Endothelial cell of umbilical vein (primary cell): ENCODE results near the gene PDGFRB. TPM values are rescaled to one million over a fixed set of nuclear protein-coding genes. Genes with fewer than 3 reads are reported as not detected.
A peak's percentile ranks its signal among the peaks of the same experiment; 100 is the strongest.

Experiments used
- BruUV-seq: library from RNA; stranded (reverse); fragments of 400-500 nt; replicated peaks from 2 replicates; lab custom pipeline; 2021; lab: Mats Ljungman, UMichigan
- CTCF ChIA-PET: fragments of 300-600, 350-600 bp; sonication (Branson Sonifier 250); formaldehyde crosslinking; loops from one replicate; lab custom pipeline; 2021; ENCODE audit warnings: antibody characterized with exemption, inconsistent platforms; lab: Charles Lee
- POLR2A ChIA-PET: fragments of 300-600, 350-600 bp; sonication (Branson Sonifier 250); formaldehyde crosslinking; loops from one replicate; lab custom pipeline; 2021; ENCODE audit warnings: antibody characterized with exemption, inconsistent platforms; lab: Charles Lee
- DNase-seq: peaks from one replicate; pipeline ENCODE4 v3.0.0-alpha.2; 2011; ENCODE audit warnings: low read depth, low spot score
- FAIRE-seq: peaks from 2 replicates; lab custom pipeline; 2011; peaks lifted over from hg19 to GRCh38; lab: Jason Lieb, UNC
- H2AFZ ChIP-seq: 2 replicates; pipeline ENCODE4 v1.6.0; 2012; ENCODE audit warnings: low read depth, low read length, control low read depth, inconsistent platforms
- H3K27ac ChIP-seq: 2 replicates; pipeline ENCODE4 v1.5.1; 2011; ENCODE audit warnings: low read depth, mild to moderate bottlenecking, control low read depth, low read length, moderate library complexity; ENCODE audit not compliant: insufficient read depth
- H3K27me3 ChIP-seq, 2 experiments: 2 replicates each; pipeline versions ENCODE4 v1.6.0 to v1.6.1; 2011; ENCODE audit warnings: low read length in 2 of 2, mixed read lengths in 1 of 2; ENCODE audit not compliant: control insufficient read depth in 2 of 2, insufficient read depth in 2 of 2
- H3K36me3 ChIP-seq, 2 experiments: 2 replicates in 1 of 2; 3 replicates in 1 of 2; pipeline ENCODE4 v1.5.1; 2011; ENCODE audit warnings: low read length in 2 of 2, mild to moderate bottlenecking in 1 of 2, moderate library complexity in 1 of 2; ENCODE audit not compliant: control insufficient read depth in 2 of 2, insufficient read depth in 2 of 2; ENCODE audit errors: extremely low read depth in 1 of 2
- H3K4me1 ChIP-seq: 3 replicates; pipeline ENCODE4 v1.5.1; 2011; ENCODE audit warnings: mild to moderate bottlenecking, low read length; ENCODE audit not compliant: control insufficient read depth, insufficient read depth; ENCODE audit errors: extremely low read depth
- H3K4me2 ChIP-seq: 2 replicates; pipeline ENCODE4 v1.6.1; 2011; ENCODE audit warnings: low read length, control low read depth, mixed read lengths; ENCODE audit not compliant: insufficient read depth
- H3K4me3 ChIP-seq, 3 experiments: fragments of 200-600 bp in 1 of 3; sonication (generic), shearing (Covaris generic) in 1 of 3; replicated peaks in 1 of 3; 2 replicates each; pipeline ENCODE4 v1.5.1; 2011 to 2016; ENCODE audit warnings: control low read depth in 3 of 3, low read length in 3 of 3, mild to moderate bottlenecking in 2 of 3, inconsistent platforms in 1 of 3, low read depth in 1 of 3, moderate library complexity in 1 of 3; ENCODE audit not compliant: insufficient read depth in 1 of 3
- H3K79me2 ChIP-seq: 2 replicates; pipeline ENCODE4 v1.6.0; 2012; ENCODE audit warnings: low read length, inconsistent platforms; ENCODE audit not compliant: control insufficient read depth, insufficient read depth
- H3K9ac ChIP-seq: replicated peaks from 2 replicates; pipeline ENCODE3; 2011; ENCODE audit warnings: low read length, control low read depth; ENCODE audit not compliant: insufficient read depth; ENCODE audit errors: extremely low read depth
- H3K9me1 ChIP-seq: replicated peaks from 3 replicates; pipeline ENCODE4 v1.6.0; 2011; ENCODE audit warnings: mild to moderate bottlenecking, low read length; ENCODE audit not compliant: control insufficient read depth, insufficient read depth; ENCODE audit errors: extremely low read depth
- H3K9me3 ChIP-seq: replicated peaks from 2 replicates; pipeline ENCODE4 v1.5.1; 2012; ENCODE audit warnings: low read length, inconsistent platforms; ENCODE audit not compliant: control insufficient read depth, insufficient read depth
- H4K20me1 ChIP-seq: replicated peaks from 2 replicates; pipeline ENCODE3; 2011; ENCODE audit warnings: mild to moderate bottlenecking, low read length; ENCODE audit not compliant: control insufficient read depth, insufficient read depth; ENCODE audit errors: extremely low read depth
- EZH2 ChIP-seq: IDR thresholded peaks from 2 replicates; pipeline ENCODE4 v1.6.1; 2012; ENCODE audit warnings: borderline replicate concordance, low read depth, mild to moderate bottlenecking, moderate library complexity, low read length, inconsistent platforms; ENCODE audit not compliant: severe bottlenecking
- GATA2 ChIP-seq: IDR thresholded peaks from 2 replicates; pipeline ENCODE4 v1.7.0; 2011; ENCODE audit warnings: low read depth, mild to moderate bottlenecking, moderate library complexity, mixed read lengths, low read length; ENCODE audit not compliant: insufficient read length, insufficient read depth
- JUN ChIP-seq: IDR thresholded peaks from 2 replicates; pipeline ENCODE4 v1.6.1; 2011; ENCODE audit warnings: borderline replicate concordance, low read depth; ENCODE audit not compliant: insufficient read length, insufficient read depth
- MYC ChIP-seq: IDR thresholded peaks from one replicate; pipeline ENCODE4 v1.6.1; 2011; ENCODE audit warnings: mild to moderate bottlenecking, low read depth, low read length
- POLR2A ChIP-seq: IDR thresholded peaks from 2 replicates; pipeline ENCODE4 v1.6.1; 2012; ENCODE audit warnings: low read depth, mild to moderate bottlenecking, control low read depth, low read length
- dilution Hi-C: fragments of 300-500 bp; cut with MboI; formaldehyde crosslinking; loops from one replicate; pipeline ENCODE4 v1.15.0; 2019; ENCODE audit warnings: low sequenced_read_pairs; ENCODE audit not compliant: extremely low pct_ligation_motif_present
- intact Hi-C: fragments of 100-400 bp; cut with micrococcal nuclease; formaldehyde crosslinking; loops from one replicate; pipeline ENCODE4 v1.10.0; 2022
- polyA plus RNA-seq, 4 experiments: library from polyadenylated mRNA; depleted of rRNA in 3 of 4; stranded (reverse) in 3 of 4; unstranded in 1 of 4; fragments of >200 nt; gene quantifications; 2 replicates each; pipeline versions ENCODE4 v1.2.1 to v1.2.3, GENCODE V29; 2011 to 2012; ENCODE audit warnings: missing spikeins in 1 of 4
- total RNA-seq: library from RNA; stranded (reverse); gene quantifications from 2 replicates; pipeline ENCODE4 v1.2.3, GENCODE V29; 2021
- TF ChIP-seq, protein P1 (sequence below), 2 donors: IDR thresholded peaks; 1 replicate in 1 of 2; 2 replicates in 1 of 2; pipeline ENCODE4 v1.5.1; 2011; ENCODE audit warnings: low read length in 2 of 2, mild to moderate bottlenecking in 2 of 2, moderate library complexity in 2 of 2, control low read depth in 1 of 2, inconsistent platforms in 1 of 2, low read depth in 1 of 2; ENCODE audit not compliant: insufficient read depth in 1 of 2; ENCODE audit errors: extremely low read depth in 1 of 2
- TF ChIP-seq, protein P2 (sequence below): IDR thresholded peaks from 2 replicates; pipeline ENCODE4 v1.6.1; 2011; ENCODE audit not compliant: insufficient read depth, insufficient read length

Gene PDGFRB
- total and polyA plus RNA-seq, 2 donors (not counting 3 experiments of a cell fraction or from before 2014, with no cell fraction given): 1.4 to 1.7 TPM

DNA sequence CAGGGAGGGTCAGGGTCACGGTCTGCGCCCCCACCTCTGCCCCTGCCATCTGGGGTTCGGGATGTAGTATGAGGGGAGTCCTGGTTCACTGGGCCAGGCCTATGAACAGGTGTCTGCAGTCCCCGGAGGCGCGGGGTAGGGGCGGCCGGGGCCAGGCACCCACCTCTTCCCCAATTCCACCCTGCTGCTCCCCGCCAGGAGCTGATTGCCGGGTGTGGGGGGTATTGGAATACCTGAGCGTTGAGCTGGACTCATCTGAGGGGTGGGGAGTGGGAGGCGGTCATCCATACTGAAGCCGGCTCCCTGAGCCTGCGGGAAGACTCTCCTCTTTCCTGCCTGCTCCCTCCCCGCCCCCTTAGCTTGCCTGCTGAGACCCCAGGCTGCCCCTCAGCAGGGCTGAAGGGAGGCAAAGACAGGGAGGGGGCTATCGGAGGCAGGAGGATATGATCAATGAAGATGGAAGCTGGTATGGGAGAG, 34.9 kb upstream of the PDGFRB start:
- DNase-seq: no peak
- no TSS peak for BruUV-seq
- Histone ChIP-seq H3K27me3 (peaks cover 55 to 58% of the 10 kb centered on the region in 2 experiments), H3K9me1 (no peaks in the 10 kb centered on the region), H3K9me3 (no peaks in the 10 kb centered on the region), H3K36me3 (no peaks in the 10 kb centered on the region), H3K4me2 (no peak overlapping the region), H3K9ac (no peak overlapping the region), H3K4me1 (no peaks in the 10 kb centered on the region), H4K20me1 (no peaks in the 10 kb centered on the region), H3K27ac (no peak overlapping the region), H3K4me3 (no peak overlapping the region), H2AFZ (no peak overlapping the region), H3K79me2 (no peaks in the 10 kb centered on the region)
- dilution Hi-C loops (no loop called here), intact Hi-C loops (no loop called here)
- POLR2A ChIA-PET: no interaction called here
- no peak for FAIRE-seq
- TF ChIP-seq POLR2A: no peak
- TF ChIP-seq EZH2: peak; percentile 19
- CTCF ChIA-PET: no interaction called here

DNA sequence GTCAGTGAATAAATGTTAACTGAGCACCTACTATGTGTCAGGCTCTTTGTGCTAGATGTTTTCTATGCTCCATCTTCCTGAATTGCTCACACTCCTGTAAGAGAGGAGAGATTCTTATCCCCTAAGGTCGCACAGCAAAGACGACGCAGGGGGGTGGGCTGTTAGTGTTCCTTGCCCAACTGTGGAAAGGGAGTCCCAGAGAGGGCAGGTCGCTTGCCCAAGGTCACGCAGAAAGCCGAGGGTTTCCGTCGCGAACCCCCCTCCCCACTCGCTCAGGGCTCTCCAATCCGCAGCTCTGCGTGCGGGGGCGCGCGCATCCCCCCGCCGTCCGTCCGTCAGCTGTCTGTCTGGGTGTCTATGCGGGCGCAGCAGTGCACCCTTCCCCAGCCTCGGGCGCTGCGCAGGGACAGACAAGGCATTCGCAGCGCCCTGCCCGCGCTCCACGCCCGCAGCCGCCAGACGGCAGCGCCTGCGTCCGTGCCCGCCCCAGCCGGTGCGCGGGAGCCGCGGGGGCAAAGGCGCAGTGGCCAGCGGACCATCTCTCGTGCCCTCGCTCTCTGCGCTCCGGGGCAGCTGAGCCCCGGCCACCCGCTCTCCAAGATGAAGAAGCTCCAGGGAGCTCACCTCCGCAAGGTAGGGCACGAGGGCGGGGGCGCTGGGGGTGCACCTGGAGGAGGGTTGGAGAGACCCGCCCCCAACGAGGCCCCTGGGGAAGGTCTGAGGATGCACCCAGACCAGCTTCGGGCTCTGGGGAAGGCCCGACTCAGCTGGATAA, 34.3 kb upstream of the PDGFRB start, which contains the start of gene SLC6A7:
TSS of gene SLC6A7 (plus strand) at position 335 of the 775 bp plus-strand sequence. CDS start at position 601, 266 bp downstream.
- Histone ChIP-seq H3K4me2 (no peak within 1 kb of the TSS), H3K27ac (no peak within 1 kb of the TSS), H3K36me3 (no peaks in the 10 kb centered on the region), H3K9me3 (no peaks in the 10 kb centered on the region), H3K9ac (no peak within 1 kb of the TSS), H3K9me1 (no peaks in the 10 kb centered on the region), H2AFZ (no peak within 1 kb of the TSS), H3K79me2 (no peaks in the 10 kb centered on the region), H3K4me3 (no peak within 1 kb of the TSS), H4K20me1 (no peaks in the 10 kb centered on the region), H3K27me3 (peaks cover 55 to 58% of the 10 kb centered on the region in 2 experiments), H3K4me1 (no peaks in the 10 kb centered on the region)
- BruUV-seq: no TSS peak
- no peak for FAIRE-seq
- TF ChIP-seq, protein P1, sequence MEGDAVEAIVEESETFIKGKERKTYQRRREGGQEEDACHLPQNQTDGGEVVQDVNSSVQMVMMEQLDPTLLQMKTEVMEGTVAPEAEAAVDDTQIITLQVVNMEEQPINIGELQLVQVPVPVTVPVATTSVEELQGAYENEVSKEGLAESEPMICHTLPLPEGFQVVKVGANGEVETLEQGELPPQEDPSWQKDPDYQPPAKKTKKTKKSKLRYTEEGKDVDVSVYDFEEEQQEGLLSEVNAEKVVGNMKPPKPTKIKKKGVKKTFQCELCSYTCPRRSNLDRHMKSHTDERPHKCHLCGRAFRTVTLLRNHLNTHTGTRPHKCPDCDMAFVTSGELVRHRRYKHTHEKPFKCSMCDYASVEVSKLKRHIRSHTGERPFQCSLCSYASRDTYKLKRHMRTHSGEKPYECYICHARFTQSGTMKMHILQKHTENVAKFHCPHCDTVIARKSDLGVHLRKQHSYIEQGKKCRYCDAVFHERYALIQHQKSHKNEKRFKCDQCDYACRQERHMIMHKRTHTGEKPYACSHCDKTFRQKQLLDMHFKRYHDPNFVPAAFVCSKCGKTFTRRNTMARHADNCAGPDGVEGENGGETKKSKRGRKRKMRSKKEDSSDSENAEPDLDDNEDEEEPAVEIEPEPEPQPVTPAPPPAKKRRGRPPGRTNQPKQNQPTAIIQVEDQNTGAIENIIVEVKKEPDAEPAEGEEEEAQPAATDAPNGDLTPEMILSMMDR (IDR thresholded peaks at IDR 0.05; ENCODE audit: extremely low read depth in 1 of 2, insufficient read depth in 1 of 2, low read depth in 1 of 2, low read length in 2 of 2): no peak
- TF ChIP-seq GATA2: no peak
- TF ChIP-seq MYC: no peak
- TF ChIP-seq EZH2: peak; percentile 81
- TF ChIP-seq JUN: no peak
- TF ChIP-seq, protein P2, sequence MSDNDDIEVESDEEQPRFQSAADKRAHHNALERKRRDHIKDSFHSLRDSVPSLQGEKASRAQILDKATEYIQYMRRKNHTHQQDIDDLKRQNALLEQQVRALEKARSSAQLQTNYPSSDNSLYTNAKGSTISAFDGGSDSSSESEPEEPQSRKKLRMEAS: no peak
- dilution Hi-C loops (no loop called here), intact Hi-C loops (no loop called here)
- DNase-seq: no peak
- POLR2A ChIA-PET: no interaction called here
- CTCF ChIA-PET: interaction anchor here (1.2 kb wide), 1 partner anchor 10 kb away, joined by 3 read pairs; no protein-coding TSS in a partner anchor
